ENCODE results near the gene TSPYL4.

DNA sequence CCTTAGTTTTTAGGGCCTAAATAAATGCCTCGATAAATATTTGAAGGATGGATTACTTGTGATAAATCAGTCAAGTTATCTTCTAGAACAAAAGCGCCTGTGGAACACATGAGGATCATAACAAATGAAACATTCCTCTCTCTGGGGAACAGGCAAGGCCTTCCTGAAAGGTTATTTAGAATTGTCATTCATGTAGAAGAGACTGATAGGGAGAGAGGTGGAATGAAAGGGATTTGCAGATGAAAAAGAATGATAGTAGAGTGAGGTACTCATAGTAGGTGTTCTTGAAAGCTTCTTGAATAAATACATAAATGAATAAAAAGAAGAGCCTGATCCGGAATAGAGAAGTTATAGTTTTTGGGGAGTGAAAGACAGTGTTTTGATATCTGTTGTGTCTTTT lies 30.5 kb downstream of the TSPYL4 start:
- TF ChIP-seq EZH2 (IDR thresholded peaks at IDR 0.05), result no peak
- no peak for TF ChIP-seq POLR2AphosphoS5 (IDR thresholded peaks at IDR 0.05; ENCODE audit: borderline replicate concordance, low read depth, low read length)
- no peak for TF ChIP-seq FOXP2 (optimal IDR thresholded peaks at IDR 0.05; ENCODE audit: control extremely low read depth, extremely low read length, insufficient read depth)
